ENCODE results near the gene DOP1A.

Gene DOP1A, protein sequence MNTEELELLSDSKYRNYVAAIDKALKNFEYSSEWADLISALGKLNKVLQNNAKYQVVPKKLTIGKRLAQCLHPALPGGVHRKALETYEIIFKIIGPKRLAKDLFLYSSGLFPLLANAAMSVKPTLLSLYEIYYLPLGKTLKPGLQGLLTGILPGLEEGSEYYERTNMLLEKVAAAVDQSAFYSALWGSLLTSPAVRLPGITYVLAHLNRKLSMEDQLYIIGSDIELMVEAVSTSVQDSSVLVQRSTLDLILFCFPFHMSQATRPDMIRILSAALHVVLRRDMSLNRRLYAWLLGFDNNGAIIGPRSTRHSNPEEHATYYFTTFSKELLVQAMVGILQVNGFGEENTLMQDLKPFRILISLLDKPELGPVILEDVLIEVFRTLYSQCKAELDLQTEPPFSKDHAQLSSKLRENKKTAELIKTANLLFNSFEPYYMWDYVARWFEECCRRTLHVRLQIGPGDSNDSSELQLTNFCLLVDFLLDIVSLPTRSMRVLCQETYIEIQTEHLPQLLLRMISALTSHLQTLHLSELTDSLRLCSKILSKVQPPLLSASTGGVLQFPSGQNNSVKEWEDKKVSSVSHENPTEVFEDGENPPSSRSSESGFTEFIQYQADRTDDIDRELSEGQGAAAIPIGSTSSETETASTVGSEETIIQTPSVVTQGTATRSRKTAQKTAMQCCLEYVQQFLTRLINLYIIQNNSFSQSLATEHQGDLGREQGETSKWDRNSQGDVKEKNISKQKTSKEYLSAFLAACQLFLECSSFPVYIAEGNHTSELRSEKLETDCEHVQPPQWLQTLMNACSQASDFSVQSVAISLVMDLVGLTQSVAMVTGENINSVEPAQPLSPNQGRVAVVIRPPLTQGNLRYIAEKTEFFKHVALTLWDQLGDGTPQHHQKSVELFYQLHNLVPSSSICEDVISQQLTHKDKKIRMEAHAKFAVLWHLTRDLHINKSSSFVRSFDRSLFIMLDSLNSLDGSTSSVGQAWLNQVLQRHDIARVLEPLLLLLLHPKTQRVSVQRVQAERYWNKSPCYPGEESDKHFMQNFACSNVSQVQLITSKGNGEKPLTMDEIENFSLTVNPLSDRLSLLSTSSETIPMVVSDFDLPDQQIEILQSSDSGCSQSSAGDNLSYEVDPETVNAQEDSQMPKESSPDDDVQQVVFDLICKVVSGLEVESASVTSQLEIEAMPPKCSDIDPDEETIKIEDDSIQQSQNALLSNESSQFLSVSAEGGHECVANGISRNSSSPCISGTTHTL (N-terminal part only)

DNA sequence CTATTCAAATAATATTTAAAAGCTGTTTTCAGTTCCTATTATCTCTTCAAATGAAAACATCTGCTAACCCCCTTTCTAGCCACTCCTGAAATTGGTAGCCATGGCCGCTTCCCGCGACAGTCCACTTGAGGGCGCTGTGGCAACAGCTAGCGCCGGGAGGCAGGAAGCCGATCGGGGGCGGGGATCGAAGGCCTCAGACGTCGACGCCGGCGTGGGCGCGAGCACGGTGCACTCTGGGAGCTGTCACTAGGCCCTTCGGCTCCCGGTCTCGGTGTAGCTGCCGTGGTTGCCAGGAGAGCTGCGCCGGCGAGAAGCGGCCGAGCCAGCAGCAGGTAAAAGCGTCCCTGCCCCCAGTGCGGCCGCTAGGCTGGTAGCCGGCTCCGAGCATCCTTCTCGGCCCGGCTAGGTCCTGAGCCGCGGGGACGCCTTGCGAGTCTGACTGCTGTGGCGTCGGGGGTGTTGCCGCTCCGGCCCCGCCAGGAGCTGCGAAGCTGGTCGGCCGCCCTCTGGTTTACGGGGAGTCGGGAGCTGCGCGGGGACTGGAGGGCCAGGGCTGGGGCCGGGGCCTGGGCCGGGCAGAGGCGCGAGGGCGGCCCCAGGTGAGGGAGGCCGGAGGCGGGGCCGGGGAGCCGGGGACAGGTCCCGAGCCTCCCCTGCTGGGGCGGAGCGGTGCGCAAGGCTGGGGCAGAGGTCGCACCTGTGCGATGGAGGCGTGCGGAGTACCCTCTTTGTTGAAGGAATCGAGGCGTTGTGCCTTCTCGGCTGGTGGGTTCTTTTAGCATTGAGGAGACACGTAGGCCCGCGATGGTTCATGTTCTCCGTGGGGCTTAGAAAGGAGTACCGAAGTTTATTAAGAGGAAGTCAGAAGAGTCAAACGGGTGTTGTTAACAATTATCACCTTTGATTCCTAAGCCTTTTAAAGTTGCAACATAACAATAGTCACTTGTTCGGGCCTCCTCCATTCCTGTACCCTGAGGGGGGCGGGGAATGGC, at the start of gene DOP1A:
TSS of gene DOP1A (plus strand) at position 224 of the 992 bp plus-strand sequence. CDS start 29,307 bp downstream, outside the sequence.
- peak; percentile 93 to 96 for DNase-seq

GRCh38 chr6:83019741-83020140, 47.7 kb upstream of the DOP1A start:
- DNase-seq, result no peak

- no peak for DNase-seq
Observed at GRCh38 chr6:83031689-83032088, 35.8 kb upstream of the DOP1A start.

- DNase-seq, result no peak
Observed at GRCh38 chr6:83038246-83038645, 29.2 kb upstream of the DOP1A start.

- DNase-seq, result no peak
Observed at GRCh38 chr6:83042467-83043053, 24.9 kb upstream of the DOP1A start.

- no peak for DNase-seq
Observed at GRCh38 chr6:83044091-83044768, 23.2 kb upstream of the DOP1A start.

DNA sequence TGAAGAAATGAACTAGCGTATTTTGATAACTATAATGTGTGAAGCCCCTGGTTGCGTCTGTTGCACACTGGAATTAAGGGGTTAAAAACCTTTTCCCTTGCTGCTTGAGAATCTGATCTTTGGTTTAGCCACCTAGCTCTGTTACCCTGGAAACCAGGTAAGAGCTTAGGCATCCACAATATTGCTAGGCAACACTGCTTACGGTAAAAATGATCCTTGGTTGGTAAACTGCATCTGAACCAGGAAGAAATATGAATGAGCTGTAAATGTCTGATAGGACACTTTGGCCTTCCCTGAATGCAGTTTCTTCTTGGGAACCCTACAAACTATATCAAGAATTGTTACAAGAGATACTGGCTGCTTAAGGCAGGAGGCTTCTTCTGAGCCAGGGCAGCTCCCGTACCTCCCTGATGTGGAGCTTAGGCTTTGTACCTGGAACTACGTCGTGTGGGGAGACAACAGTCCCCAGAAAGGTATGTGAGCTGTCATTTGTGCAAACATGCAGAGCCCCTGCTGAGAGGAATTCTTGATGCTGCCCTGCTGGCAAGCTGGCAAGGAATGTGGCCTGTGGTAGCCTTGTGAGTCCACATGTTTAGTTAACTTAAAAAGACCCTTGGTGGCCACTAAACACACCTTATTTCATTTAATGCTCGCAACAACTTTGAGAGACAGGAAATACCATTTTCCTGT, 20.3 kb upstream of the DOP1A start:
- DNase-seq, result no peak

DNA sequence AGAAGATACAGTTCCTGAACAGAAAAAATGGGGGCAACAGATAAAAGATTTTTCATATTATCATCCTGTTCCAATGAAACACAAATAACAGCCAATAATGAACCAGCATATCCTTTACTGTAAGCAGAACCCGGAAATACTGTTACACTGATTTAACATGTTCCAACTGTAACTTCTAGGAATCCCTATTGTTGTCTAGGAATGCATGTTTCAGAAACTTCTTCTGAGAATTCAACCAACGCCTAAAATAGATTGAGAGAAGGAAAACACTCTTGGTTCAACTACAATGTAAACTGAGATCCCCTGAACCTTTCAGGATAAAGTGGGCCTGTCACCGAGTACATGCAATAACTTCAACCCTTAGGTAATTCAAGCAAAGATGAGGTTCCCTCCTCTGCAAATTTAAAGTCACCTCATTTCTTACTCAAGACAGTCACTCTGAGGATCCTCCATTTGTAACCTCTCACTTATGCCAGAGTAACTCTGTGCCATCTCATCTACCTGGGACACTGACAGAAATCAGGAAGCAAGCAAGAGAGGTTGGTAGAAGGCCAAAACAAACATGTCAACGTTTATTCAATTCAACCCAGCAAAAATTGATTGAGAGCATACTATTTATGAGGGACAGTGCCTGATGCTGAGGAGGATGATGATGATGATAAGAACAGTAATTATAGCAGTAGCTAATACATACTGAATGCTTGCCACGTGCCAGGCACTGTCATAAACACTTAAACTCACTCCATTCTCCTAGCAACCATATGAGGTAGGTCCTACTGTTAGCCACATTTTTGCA, 15.9 kb upstream of the DOP1A start:
- DNase-seq, result peak; percentile 41 to 49

DNA sequence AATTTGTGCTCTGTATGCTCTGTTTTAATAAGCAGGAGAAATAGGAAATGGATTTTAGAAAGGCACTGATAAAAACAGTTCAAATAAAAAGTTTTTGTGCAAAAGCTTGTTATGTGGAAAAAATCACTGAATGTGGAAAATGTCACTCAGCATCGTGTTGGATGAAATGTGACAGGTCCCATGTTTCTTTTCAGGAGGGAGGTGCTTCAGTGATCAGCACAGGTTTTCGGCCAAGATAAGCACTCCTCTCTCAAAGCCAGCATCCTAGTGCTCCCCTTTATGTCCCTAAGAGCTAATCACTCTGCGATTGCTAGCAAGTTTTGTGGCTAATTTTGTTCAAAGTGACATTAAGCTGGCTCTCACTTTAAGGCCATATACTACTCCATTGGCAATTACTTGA, 13.8 kb upstream of the DOP1A start:
- no peak for DNase-seq

GRCh38 chr6:83055366-83055964, 12.0 kb upstream of the DOP1A start:
- DNase-seq, result peak in 1 of 2 experiments; percentile 36

GRCh38 chr6:83057705-83058321, 9.7 kb upstream of the DOP1A start:
- DNase-seq, result peak; percentile 57 to 61

DNA sequence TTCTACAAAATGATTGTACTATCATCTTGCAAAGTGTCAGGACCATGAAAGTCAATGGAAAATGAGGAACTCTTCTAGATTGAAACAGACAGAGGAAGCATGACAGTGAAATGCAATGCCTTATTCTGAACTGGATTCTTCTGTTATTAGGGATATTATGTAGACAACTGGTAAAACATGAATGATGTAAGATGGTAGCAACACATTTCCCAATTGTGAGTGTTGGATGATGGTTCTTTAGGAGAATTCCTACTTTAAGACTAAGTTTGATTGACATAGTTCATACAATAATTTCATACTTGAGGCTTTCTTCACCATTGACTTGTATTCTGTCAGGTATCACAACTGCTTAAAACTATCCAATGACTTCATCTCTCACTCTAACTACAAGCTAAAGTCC, 6.3 kb upstream of the DOP1A start:
- DNase-seq, result no peak

- DNase-seq, result no peak
Observed at GRCh38 chr6:83062225-83062624, 5.2 kb upstream of the DOP1A start.

DNA sequence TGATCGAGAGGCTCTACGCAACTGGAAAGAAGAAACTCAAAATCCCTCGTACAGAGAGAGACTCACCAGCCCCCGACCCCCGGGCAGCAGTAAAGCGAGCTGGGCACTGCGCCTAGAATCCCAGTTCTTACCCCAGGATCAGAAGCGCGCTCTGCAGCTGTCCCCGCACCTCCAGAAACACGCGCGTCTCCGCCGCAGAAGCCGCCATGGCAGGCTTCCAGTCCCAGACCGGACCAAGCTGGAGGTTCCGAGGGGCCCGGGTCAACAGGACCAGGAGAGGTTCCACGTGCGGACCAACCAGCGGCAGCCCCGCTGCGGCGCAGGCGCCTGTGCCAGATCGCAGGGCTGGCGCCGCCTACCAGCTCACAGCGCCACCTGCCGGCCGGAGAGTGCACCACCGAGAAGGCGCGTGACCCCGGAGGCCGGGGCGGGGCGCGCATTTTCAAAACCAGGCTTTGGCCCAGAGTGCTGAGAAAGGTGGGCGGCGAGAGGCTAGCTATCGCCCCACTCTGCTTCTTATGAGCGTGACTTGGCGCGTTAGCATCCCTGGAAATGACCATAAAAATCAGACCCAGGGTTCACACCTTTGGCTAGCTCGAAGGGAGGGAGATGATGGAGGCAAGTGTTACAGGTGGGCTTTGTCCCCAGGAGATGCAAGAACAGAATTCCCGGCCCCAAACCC, 1.8 kb upstream of the DOP1A start, which contains the start of gene UBE3D:
TSS of gene UBE3D (minus strand) at position 331 of the 682 bp plus-strand sequence. CDS start at position 208, 123 bp downstream.
- DNase-seq, result peak; percentile 78 to 86

DNA sequence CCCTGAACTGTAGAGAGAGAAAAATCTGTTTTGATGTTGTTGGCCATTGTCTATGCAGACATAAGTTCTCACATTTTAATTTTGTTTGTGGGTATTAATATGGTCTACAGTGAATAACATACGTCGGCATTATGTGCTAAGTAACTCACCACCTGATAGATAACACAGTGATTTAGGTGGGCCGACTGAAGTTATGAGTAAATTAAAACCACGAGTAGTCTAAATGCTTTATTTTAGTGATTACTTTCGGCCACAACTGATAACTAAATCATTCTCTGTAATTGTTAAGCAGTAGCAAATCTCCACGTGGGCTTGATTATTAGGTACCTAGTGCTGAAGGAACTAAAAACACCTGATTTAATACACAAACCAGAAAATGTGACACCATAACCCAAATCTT, 1.1 kb downstream of the DOP1A start:
- no peak for DNase-seq

DNA sequence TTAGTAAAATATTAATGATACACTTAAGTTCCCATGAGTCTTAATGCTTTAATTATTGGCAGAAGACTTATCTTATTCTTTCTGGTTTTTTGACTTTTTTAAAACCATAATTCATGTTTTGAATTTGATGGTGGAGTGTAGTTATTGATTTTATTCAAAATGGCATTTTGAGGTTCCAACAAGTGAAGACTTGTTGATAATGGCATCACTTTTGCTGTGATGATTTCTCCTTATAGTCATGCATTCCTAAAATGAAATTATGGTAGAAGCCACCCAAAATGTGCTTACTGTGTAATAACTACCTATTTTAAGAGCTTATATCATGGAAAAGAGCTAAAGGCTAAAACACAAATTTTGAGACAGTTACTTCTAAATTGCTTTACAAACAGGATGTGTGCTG, 2.2 kb downstream of the DOP1A start:
- no peak for DNase-seq

DNA sequence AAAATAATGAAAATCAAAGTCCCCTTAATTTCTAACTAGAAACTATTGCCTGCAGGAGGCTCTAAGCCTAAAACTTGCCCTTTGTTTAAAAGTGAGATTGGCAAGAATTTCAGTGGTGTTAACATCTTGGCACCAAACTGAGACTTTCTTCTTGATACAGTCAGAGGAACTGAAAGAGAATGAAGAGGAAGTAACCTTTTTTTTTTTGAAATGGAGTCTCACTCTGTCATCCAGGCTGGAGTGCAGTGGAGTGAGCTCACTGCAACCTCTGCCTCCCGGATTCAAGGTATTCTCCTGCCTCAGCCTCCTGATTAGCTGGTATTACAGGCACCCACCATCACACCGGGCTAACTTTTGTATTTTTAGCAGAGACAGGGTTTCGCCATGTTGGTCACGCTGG, 3.6 kb downstream of the DOP1A start:
- no peak for DNase-seq

GRCh38 chr6:83071707-83072106, 4.2 kb downstream of the DOP1A start:
- no peak for DNase-seq
